Endodermal cell (in vitro differentiated cells): ENCODE results near the gene CD300E. TPM values are rescaled to one million over a fixed set of nuclear protein-coding genes. Genes with fewer than 3 reads are reported as not detected.

Experiments
- DNase-seq: peaks from one replicate; pipeline ENCODE4 v3.0.0-alpha.2; 2017
- H3K27ac ChIP-seq: 2 replicates; pipeline ENCODE4 v1.5.1; 2013; ENCODE audit warnings: mild to moderate bottlenecking, low read depth, low read length, moderate library complexity
- H3K27me3 ChIP-seq: 2 replicates; pipeline ENCODE4 v1.6.1; 2013; ENCODE audit warnings: mild to moderate bottlenecking, low read length, moderate library complexity; ENCODE audit not compliant: insufficient read depth, control insufficient read depth, poor library complexity, severe bottlenecking
- H3K36me3 ChIP-seq: 2 replicates; pipeline ENCODE4 v1.7.0; 2013; ENCODE audit warnings: mild to moderate bottlenecking, low read length, moderate library complexity; ENCODE audit not compliant: control insufficient read depth, insufficient read depth
- H3K4me1 ChIP-seq: one replicate; pipeline ENCODE4 v1.7.0; 2013; ENCODE audit warnings: low read length; ENCODE audit not compliant: control insufficient read depth, insufficient read depth
- H3K4me3 ChIP-seq: 2 replicates; pipeline ENCODE4 v1.5.1; 2013; ENCODE audit warnings: mild to moderate bottlenecking, low read length, moderate library complexity
- H3K9ac ChIP-seq: 2 replicates; pipeline ENCODE4 v1.6.1; 2013; ENCODE audit warnings: mild to moderate bottlenecking, low read length, moderate library complexity; ENCODE audit not compliant: poor library complexity, severe bottlenecking; ENCODE audit errors: extremely low read depth
- H3K9me3 ChIP-seq: 2 replicates; pipeline ENCODE4 v1.6.1; 2013; ENCODE audit warnings: mild to moderate bottlenecking, low read length, moderate library complexity; ENCODE audit not compliant: control insufficient read depth
- H3K27ac Mint-ChIP-seq: 2 replicates; pipeline ENCODE4 v1.8.0; 2020; ENCODE audit warnings: mixed read lengths
- H3K27me3 Mint-ChIP-seq: 2 replicates; pipeline ENCODE4 v1.8.0; 2021; ENCODE audit warnings: mild to moderate bottlenecking, mixed read lengths; ENCODE audit not compliant: insufficient read depth
- H3K36me3 Mint-ChIP-seq: 2 replicates; pipeline ENCODE4 v1.8.0; 2020; ENCODE audit warnings: low read depth, mixed read lengths
- H3K4me1 Mint-ChIP-seq: 2 replicates; pipeline ENCODE4 v1.8.0; 2020; ENCODE audit warnings: mixed read lengths
- H3K4me3 Mint-ChIP-seq: 2 replicates; pipeline ENCODE4 v1.8.0; 2020; ENCODE audit warnings: mild to moderate bottlenecking, moderate library complexity, mixed read lengths
- H3K9me3 Mint-ChIP-seq: 2 replicates; pipeline ENCODE4 v1.8.0; 2020; ENCODE audit warnings: mild to moderate bottlenecking, mixed read lengths
- CTCF ChIP-seq: fragments of 200-600 bp; sonication (generic); conservative IDR thresholded peaks from 2 replicates; pipeline ENCODE4 v1.5.0; 2021; ENCODE audit warnings: antibody characterized with exemption, mild to moderate bottlenecking
- WGBS, 2 experiments: methylation state at CpG; one replicate each; pipeline versions ENCODE4 v1.1.5 to v1.1.7; 2013; ENCODE audit warnings: missing lambda C conversion rate in 2 of 2, mixed read lengths in 1 of 2; ENCODE audit not compliant: insufficient coverage in 1 of 2, insufficient read length in 1 of 2; 5-methylcytosine and 5-hydroxymethylcytosine counted together
- total RNA-seq, 2 donors: library from RNA; stranded (reverse); fragmentation: NEBNext Ultra II Directional in 1 of 2; extraction: Animal tissue kit (Norgen Biotek cat#: 25700) in 1 of 2; gene quantifications; 2 replicates in 1 of 2; 3 replicates in 1 of 2; pipeline ENCODE4 v1.2.1, GENCODE V29; 2021

The CD300E gene
- total RNA-seq, 2 donors from 2014 or later = 0.75 to 1.5 TPM

- H3K36me3 ChIP-seq = no peaks in the 10 kb centered on the region
- no peak overlapping the region for H3K4me3 ChIP-seq
- peaks cover 27% of the 10 kb centered on the region for H3K27me3 Mint-ChIP-seq
- no peaks in the 10 kb centered on the region for H3K4me1 ChIP-seq
- H3K4me3 Mint-ChIP-seq = no peak overlapping the region
- no peak for DNase-seq
- WGBS, 2 experiments = 100% methylated on average over 1 of the region's 1 CpG; no CpG with 5 or more reads in 1 of the 2 experiments
- H3K9me3 ChIP-seq = no peaks in the 10 kb centered on the region
- H3K27ac ChIP-seq = no peak overlapping the region
- H3K9ac ChIP-seq = no peak overlapping the region
- no peaks in the 10 kb centered on the region for H3K36me3 Mint-ChIP-seq
- H3K4me1 Mint-ChIP-seq = no peaks in the 10 kb centered on the region
- TF ChIP-seq CTCF = no peak
- no peak overlapping the region for H3K27ac Mint-ChIP-seq
- no peaks in the 10 kb centered on the region for H3K9me3 Mint-ChIP-seq
- peaks cover 4% of the 10 kb centered on the region for H3K27me3 ChIP-seq
Observed at GRCh38 chr17:74591503-74591902, 32.0 kb downstream of the CD300E start.

- H3K9me3 Mint-ChIP-seq = no peaks in the 10 kb centered on the region
Observed at GRCh38 chr17:74585711-74586110, 37.8 kb downstream of the CD300E start.

GRCh38 chr17:74584292-74585060 is 39.1 kb downstream of the CD300E start:
- Mint-ChIP-seq H3K4me3 (no peak overlapping the region), H3K27me3 (peaks cover 11% of the 10 kb centered on the region), H3K4me1 (no peaks in the 10 kb centered on the region), H3K27ac (no peak overlapping the region), H3K36me3 (no peaks in the 10 kb centered on the region), H3K9me3 (no peaks in the 10 kb centered on the region)
- H3K9me3 ChIP-seq = no peaks in the 10 kb centered on the region
- no peak overlapping the region for H3K4me3 ChIP-seq
- no peak for TF ChIP-seq CTCF
- no peak for DNase-seq
- H3K4me1 ChIP-seq = no peaks in the 10 kb centered on the region
- H3K27me3 ChIP-seq = no peaks in the 10 kb centered on the region
- WGBS, 2 experiments = 74 to 79% methylated on average over 12 to 14 of the region's 14 CpGs
- H3K36me3 ChIP-seq = no peaks in the 10 kb centered on the region
- H3K9ac ChIP-seq = no peak overlapping the region
- H3K27ac ChIP-seq = no peak overlapping the region

More at GRCh38 chr17:74585711-74586110, 37.8 kb downstream of the CD300E start:
- DNase-seq = no peak
- H3K4me3 ChIP-seq = no peak overlapping the region
- H3K27ac ChIP-seq = no peak overlapping the region
- Mint-ChIP-seq H3K4me3 (no peak overlapping the region), H3K27me3 (peaks cover 12% of the 10 kb centered on the region), H3K4me1 (no peaks in the 10 kb centered on the region), H3K36me3 (no peaks in the 10 kb centered on the region), H3K27ac (no peak overlapping the region)
- H3K4me1 ChIP-seq = no peaks in the 10 kb centered on the region
- no peaks in the 10 kb centered on the region for H3K9me3 ChIP-seq
- H3K27me3 ChIP-seq = no peaks in the 10 kb centered on the region
- WGBS, 2 experiments = 88 to 100% methylated on average over 5 of the region's 5 CpGs
- H3K9ac ChIP-seq = no peak overlapping the region
- H3K36me3 ChIP-seq = no peaks in the 10 kb centered on the region
- no peak for TF ChIP-seq CTCF
